DMS53 (cell line): ENCODE measurements around the gene CYP27B1.
A peak's percentile ranks its signal among the peaks of the same experiment; 100 is the strongest.

Experiments
- DNase-seq: peaks from one replicate; lab custom pipeline; 2025; lab: John Stamatoyannopoulos, UW

Gene CYP27B1

DNA sequence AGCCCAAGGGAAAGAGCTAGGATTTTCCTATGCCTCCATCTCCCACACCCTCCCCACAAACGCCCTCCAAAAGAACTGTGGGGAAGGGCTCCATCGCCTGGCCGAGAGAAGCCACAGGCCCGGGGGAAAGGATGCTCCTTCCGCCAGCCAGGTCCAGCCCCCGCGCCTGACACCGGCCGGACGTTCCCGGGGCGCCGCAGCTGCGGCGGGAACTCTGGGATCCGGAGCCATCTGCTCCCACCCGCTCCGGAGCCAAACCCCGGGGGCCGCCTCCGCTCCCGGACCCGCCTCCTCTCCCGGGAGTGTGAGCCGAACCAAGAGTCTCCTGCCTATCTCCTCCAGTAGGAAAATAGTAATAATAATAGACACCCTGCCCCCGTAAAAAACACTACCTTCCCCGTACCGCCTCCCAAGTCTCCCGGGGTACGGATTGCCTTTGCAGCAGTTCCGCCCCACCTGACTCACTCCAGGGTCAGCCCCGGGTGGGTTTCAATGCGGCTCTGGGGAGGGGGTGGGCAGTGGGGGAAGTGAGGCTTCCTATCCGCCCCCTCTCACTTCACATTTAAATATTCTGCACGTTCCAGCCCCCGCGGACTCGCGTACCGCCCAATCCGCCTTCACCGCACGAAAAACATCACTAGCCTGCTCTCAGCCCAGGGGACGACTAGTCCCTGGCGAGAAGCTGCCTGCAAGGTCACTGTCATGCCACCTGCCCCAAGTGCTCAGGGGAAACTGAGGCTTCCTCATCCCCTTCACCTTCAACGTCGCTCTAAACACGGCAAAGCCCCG is 30.7 kb downstream of the CYP27B1 start:
- DNase-seq: peak; percentile 88

DNA sequence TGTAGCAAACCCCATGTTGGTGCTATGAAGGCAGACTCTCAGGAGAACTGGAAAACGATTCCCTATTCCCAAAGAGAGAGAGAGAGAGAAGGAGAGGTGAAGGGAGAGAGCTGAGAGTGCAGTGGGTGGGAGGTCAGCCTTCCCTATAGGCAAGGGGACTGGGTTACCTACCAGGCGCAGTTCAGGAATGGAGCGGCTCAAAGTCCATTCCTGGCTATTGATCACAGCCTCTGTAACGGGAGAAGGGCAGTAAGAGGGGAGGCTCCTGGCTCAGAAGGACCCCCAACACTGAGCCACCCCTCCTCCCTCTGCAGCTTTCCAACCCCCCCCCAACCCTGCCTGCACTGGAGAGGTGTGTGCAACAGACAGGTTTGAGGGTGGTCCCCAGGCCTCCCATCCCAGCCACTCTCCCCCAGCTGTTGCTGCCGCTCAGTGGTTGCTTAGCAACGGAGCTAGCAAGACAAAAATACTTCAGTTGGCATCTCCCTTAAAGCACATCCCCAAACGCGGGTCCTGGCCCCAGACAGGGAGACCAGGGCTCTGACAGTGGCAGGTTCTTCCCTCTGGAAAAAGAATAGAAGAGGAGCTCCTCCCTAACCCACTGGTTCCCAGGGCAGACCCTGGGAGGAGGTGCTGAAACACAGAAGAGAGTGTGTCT is 31.6 kb downstream of the CYP27B1 start:
- peak; percentile 81 for DNase-seq

DNA sequence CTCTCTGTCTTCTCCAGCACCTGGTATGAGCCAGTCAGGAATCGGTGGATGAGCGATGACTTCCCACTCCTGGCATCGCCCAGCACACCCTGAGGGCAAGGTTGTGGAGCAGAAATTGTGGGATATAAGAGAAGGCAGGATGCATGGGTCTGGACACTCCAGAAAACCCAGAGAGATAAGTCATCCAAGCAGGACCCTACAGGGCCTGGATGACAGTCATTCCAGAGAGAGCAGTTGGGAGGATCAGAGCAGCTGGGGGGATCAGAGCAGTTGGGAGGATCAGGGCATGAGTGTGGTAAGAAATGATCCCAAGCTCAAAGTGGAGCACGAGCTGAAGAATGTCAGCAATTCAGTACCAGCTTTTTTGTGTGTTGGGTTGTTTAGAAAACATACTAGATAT is 32.3 kb downstream of the CYP27B1 start:
- DNase-seq: no peak

DNA sequence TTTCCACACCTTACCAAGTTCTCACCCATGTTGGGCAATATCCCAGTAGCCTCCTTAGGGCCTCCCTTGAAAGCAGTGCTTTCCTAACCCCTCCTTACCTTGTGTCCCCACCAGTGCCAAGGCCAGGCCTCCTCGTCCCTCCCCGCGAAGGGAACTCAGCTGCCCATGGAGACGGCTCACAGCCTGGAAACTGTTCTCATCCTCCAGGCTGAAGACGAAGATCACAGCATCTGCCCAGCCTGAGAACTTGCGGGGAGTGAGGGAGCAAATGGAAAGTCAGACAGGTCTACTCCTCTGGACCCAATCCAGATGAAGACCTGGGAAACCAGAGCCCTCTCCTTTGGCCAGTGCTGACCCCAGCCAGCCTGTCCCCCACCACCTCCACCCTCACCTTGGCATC is 33.0 kb downstream of the CYP27B1 start:
- no peak for DNase-seq

DNA sequence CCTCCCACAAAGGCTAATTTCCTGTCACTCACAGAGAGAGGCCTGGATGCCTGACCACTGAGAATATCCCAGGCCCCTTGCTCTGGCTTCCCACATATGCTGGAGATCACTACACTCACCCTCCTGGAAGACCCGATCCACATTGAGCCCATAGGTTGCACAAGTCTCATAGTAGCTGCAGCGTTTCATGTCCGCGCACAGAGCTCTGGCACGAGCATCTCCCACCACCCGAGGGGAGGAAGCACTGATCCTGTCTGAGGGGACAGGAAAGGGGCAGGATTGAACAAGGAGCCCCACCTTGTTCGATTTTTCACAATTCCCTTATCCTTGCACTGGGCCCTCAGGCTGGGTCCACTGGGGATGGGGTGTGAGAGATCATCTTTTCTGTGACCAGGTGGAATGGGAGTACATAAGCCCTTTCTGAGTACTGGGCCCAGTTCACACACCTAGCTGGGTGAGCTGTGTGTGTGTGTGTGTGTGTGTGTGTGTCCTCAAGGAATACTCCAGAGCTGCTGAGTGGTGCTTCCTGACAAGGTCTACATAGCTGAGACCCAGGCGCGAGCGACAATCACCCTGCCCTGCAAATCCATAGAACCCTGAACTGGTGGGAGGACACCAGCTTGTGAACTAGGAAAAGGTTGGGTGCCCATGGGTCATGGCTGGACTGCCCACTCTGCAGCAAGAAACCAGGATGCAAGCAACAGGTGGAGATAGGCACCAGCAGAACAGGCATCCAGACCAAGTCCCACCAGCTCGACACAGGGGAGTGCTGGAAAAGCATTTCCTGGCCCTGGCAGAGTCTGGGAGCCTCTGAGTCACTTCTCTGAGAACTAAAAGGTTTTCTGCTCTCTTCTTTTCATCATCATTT is 33.9 kb downstream of the CYP27B1 start:
- DNase-seq: no peak

DNA sequence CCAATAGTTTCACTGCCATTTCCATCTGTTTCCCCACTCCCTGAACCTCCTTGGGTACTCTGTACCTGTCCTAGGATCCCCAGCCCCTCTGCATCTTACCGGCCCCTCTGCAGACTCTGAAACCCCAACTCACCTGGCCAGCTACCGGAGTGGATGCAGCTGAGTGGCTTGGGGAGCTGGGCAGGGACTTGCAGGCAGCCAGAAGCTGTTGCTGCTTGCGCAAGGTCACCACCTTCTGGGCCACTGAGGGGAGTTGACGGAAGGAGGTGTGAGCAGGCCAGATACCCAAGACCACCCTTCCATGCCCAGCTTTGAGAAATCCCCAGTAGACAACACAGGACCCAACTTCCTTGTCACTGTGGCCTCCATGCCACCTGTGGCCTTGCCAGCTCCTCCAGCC is 34.6 kb downstream of the CYP27B1 start:
- DNase-seq: no peak

DNA sequence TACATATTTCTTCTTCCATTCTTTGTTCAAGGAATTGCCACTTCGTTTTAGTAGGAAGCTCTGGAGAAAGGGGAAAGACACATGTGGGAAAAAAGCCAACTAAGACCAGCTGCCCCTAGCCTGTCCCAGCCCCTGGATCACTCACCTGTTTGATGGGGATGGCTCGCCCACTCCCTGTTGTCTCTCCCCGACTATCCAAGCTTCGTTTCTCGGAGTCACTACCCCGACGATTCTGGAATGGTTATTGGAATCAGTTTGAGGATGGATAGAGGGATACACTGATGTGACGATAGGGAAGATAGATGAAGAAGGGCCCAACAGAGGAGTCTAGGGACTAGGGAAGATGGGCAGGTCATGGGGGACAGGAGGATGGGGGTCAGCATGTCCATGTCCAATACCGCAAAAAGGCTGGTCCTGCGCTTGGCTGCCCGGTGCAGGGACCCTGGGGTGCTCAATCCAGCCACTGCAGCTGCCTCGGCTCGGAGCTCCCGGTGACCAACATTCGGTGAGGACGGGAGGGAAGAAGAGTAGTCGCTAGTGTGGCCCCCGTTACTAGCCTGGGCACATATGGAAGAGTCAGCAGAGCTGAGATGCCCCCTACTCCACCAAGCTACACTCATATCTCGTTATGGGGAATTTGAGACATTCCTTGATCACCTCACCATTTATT is 35.3 kb downstream of the CYP27B1 start:
- DNase-seq: no peak

DNA sequence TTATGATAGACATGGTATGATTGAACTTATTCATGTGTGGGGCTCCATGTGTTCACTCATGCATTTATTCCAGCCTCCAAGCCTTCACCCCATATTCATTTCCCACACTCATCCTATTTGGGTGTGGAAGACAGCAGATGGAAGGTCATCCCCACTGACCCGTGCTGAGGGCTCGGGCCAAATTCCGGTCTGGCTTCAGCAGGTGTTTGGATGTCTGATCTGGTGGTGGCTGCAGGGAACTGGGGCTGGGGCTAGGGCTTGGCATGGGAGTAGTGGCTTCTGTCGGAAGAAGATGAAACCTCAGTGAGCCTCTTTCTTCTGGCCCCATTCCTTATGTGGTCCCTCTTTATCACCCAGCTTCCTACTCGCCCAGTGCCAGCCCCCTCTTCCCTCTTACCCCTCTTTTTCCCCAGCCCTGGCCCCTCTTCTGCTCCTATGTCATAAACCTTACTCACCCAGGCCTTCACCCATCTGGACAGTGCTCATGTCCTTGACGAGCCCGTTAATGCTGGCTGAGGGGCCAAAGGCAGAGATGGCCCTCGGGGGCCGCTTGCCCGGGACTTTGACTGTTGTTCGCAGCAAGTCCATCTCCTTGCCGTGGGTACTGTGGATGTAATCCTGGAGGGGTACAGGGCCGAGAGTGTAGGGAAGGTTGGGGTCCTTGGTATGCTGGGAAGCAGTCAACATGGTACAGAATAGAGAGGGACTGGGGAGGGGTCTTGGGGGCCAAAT is 36.4 kb downstream of the CYP27B1 start:
- no peak for DNase-seq

DNA sequence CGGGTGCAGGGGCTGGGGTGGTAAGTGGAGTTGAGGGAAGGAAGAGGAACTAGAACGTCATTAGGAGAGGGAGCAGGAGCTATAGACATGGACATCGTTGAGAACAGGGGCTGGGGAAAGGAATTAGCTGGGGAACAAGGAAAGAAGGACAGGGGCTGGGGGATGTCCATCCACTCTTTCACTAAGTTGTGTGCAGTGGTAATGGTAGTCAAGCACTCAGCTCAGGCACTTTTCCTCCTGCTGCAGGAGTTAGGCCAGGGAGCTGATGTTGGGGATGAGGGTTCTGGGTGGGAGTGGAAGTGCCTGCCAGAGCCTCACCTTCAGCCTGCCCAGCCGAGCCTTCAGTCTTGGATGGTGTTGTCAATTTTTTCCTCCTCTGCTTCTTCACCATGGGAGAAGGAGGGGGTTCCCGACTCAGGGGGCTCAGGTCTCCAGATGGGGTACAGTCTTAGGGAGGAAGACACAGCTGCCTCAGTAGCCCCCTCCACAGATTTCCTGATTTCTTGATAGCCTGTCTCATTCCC is 37.5 kb downstream of the CYP27B1 start:
- no peak for DNase-seq

DNA sequence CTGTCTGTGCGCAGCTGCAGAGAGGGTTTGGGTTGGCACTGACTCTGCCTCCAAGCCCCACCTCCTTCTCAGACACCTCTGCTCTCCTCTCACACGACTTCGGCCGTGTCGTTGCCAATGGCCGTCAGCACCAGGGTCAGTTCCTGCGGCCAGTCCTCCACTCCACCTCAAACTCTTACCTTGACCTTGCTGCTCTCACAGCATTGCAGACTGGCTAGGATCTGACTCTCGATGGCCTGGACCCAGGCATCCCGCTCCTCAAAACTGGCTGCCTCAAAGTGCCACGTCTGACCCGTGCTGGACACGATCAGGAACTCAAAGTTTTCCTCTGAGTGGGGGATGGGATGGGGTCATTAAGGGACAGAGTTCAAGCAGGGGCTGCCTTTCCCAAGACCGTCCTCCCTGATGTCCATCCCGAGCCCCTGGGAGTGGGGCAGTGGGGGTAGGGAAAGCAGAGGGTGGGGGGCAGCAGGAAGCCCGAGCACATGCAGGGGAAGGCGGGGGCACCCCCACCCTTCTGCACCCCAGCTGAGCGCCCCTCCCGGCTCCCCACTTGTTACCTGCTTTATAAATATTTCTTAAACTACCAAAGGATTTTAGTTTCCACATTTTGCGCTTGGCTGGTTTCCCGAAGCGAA is 39.0 kb downstream of the CYP27B1 start:
- DNase-seq: peak; percentile 74

DNA sequence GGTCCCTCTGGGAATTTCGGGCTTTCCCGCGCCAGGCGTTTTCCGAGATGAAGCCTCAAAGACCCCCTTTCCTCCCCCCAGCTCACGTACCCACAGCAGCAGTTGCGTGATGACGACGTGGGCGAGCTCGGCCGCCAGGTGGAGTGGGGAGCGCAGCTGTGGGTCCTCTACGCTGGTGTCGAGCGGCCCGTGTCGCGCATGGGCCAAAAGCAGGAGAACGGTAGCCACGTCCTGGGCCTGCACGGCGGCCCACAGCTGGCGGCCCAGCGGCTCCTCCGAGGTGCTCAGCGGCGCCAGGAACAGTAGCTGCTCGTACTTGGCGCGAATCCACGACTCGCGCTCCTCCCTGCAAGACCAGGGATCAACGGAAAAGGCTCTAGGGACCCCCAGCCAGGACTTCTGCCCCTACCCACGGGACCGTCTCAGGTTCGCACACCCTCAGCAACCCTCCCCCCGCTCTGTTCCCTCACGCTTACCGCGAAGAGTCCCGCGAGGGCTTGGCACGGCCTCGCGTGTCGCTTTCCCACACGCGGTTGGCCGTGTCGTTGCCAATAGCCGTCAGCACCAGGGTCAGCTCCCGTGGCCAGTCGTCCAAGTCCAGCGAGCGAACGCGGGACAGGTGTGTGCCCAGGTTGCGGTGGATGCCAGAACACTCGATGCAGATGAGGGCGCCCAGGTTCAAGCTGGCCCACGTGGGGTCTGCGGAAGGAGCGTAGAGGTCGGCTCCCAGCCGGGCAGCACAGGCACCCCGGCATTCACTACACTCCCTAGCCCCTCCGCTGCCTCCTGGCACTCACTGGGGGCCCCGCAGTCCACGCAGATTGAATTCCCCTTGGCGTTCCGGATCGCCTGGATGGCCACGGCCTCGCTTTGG is 39.8 kb downstream of the CYP27B1 start:
- peak; percentile 92 for DNase-seq

DNA sequence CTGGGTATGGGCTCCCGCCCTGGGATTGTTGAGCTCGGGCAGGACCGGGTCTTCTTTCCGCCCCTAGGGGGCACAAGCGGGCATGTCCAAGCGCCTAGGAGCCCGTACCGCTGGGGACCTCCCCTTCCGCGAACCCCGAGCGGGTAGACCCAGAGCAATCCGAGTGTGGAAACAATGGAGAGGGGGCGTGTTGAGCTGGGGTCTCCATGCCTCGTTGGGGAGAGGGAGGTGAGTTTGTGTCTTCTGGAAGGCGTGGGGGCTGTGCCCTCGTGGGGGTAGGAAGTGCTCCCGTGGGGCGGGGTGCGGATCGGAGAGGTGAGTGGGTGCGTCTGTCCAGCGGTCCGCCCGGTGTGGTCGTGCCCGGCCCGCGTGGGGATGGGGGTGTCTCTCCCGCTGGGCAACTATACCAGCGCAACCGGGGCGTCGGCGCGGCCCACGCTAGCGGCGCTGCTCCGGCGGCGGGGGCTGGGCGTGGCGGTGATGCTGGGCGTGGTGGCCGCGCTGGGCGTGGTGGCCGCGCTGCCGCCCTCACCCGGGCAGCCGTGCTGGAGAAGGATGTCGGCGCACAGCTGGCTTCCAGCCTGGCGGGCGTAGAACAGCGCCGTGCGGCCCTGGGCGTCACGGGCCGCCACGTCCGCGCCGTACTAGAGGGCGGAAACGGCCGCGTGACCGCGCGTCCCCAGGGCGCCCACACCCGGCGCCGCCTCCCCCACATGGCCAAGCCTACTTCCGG is 40.6 kb downstream of the CYP27B1 start:
- DNase-seq: peak; percentile 97

DNA sequence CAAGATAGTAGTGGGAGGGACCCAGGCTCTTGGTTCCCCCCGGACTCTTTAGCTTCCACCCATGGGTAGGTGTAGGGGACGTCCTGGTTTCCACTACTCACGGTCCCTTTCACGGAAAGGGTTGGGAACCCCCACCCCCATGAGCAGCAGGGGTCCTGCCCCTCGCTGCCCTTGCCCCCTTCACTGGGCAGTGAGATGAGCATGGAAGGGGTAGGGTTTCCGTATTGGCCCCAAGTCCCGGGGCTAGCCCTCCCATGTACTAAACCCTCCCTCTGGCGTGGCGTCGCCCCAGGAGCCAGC is 41.1 kb downstream of the CYP27B1 start:
- no peak for DNase-seq

DNA sequence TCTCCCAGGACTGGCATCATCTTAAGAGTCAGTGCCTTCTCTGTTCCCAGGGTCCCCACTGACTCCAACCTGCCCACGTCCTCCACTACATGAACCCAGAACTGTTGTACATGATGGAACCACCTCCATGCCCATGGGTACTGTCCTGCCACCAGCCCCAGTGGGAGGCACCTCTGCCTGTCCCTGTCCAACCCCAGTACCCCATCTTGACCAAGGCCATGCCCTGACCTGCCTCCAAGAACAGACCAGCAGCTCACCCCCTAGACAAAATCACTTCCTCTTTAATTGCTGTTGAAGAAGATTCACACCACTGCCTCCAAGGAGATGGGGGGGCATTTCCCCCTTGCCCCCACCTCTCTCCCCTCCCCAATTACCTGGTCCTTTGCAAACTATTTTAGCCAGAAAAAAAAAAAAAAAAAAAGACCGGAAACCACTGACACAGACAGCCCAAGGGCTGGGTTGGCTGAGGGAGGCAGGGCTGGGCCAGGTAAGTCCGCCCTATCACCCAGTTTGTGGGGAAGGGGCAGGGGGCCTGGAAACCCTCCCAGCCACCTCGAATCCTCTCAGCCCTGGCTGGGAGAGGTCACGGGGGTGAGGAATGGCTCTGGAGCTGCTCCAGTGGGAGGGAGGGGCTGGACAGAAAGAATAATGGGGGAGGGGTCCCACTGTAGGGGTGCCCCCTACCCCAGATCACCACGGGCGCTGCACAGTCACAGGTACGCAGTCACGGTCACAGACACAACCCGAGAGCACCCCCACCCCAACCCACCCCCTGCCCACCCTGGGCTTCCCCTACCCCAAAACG is 41.7 kb downstream of the CYP27B1 start:
- no peak for DNase-seq

DNA sequence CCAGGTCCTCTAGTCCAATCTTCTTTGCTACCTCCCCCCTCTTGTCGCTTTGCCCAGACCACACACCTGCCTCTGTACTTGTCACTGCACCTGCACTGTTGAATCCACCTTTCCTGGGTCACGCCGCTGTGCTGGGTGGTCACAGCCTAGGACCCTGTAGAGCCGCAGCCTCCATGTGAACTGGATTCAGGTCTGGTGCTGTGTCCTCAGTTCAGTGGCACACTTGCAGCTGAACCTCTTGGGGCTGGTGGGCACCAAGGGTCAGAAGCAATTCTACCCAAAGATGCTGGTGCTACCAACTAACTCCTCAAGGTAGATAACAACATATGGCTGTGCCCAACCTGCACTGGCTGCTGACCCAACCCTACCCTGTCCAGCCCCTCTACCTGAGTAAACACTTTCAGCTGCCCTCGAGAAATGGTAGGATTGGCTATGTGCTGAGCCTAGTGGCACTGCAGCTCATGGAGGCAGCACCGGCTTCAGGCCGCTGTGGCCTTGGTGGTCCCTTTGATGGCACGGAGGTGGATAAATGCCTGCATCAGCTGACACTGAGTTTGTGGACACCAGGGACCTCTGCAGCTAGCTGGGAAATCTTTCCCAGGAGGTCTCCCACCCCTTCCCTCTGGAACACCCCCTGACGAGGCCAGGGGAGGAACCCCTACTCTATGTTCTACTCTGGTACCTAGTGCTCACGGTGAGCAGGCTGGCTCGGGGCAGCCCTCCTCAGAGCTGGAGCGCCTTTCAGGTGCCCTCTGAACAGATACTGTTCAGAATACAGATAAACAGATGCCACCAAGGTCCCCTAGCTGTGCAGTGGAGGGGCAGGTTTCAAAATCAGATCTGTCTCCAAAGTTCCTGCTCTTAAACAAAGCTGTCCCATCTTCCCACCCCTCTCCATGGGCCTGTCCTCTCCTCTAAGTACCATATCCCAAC is 42.6 kb downstream of the CYP27B1 start:
- no peak for DNase-seq

DNA sequence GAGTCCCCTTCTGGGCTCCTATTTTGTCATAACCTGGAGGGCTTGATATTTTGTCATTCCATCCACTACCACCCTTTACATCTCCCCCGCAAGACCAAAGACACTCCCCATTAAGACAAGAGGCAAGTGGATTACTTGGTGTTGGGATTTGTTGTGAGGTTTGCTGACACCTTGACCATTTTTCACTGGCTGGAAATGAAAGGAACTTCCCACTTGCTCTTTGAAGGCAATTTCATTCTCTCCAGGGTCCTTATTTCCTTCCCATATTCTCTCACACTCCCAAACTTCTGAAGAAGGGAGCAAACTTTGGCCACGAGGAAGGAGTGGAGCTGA is 43.3 kb downstream of the CYP27B1 start:
- DNase-seq: no peak
